ENCODE results near the gene ZNF611.

DNA sequence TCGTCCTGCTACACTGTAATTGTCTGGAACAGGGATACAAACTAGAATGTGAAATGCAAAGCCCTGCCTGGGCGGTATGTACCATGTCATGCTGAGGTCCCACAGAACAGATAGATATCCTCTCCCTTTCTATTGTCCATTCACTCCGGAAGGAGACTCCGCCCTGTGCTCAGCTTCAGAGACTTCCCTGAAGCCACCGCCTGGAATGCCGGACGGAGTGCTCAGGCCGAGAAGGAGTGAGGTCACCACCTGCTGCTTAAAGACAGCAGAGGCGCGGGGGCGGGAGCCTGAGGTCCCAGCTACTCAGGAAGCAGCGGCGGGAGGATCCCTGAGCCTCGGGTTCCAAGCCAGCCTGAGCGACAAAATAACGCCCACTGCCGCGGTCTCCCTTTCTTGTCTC is 890 bp upstream of the ZNF611 start:
- TF ChIP-seq, protein P1, sequence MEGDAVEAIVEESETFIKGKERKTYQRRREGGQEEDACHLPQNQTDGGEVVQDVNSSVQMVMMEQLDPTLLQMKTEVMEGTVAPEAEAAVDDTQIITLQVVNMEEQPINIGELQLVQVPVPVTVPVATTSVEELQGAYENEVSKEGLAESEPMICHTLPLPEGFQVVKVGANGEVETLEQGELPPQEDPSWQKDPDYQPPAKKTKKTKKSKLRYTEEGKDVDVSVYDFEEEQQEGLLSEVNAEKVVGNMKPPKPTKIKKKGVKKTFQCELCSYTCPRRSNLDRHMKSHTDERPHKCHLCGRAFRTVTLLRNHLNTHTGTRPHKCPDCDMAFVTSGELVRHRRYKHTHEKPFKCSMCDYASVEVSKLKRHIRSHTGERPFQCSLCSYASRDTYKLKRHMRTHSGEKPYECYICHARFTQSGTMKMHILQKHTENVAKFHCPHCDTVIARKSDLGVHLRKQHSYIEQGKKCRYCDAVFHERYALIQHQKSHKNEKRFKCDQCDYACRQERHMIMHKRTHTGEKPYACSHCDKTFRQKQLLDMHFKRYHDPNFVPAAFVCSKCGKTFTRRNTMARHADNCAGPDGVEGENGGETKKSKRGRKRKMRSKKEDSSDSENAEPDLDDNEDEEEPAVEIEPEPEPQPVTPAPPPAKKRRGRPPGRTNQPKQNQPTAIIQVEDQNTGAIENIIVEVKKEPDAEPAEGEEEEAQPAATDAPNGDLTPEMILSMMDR (IDR thresholded peaks at IDR 0.05), result no peak
- TF ChIP-seq EZH2phosphoT487 (IDR thresholded peaks at IDR 0.05) (no peak), EZH2 (IDR thresholded peaks at IDR 0.05) (no peak)
